ENCODE results near the gene KCNJ6. TPM values are rescaled to one million over a fixed set of nuclear protein-coding genes. Genes with fewer than 3 reads are reported as not detected.

KCNJ6 gene
- total RNA-seq, 2 experiments from 2014 or later, result not detected

GRCh38 chr21:37871121-37871862 is 45.0 kb downstream of the KCNJ6 start:
- H3K27me3 Mint-ChIP-seq (ENCODE audit: low read depth), result no peaks in the 10 kb centered on the region
- ChIA-PET CTCF (no interaction called here), POLR2A (no interaction called here)
- DNase-seq (no peak), ATAC-seq (no peak)
- no peak overlapping the region for H3K27ac Mint-ChIP-seq
- no peaks in the 10 kb centered on the region for H3K4me1 Mint-ChIP-seq (ENCODE audit: low read depth)
- no peaks in the 10 kb centered on the region for H3K36me3 Mint-ChIP-seq (ENCODE audit: low read depth)
- no peak overlapping the region for H3K4me3 Mint-ChIP-seq
- no peaks in the 10 kb centered on the region for H3K9me3 Mint-ChIP-seq (ENCODE audit: insufficient read depth)

GRCh38 chr21:37870221-37870620 is 46.0 kb downstream of the KCNJ6 start:
- no peaks in the 10 kb centered on the region for H3K27me3 Mint-ChIP-seq (ENCODE audit: low read depth)
- no peak for ATAC-seq
- no peaks in the 10 kb centered on the region for H3K9me3 Mint-ChIP-seq (ENCODE audit: insufficient read depth)
- H3K36me3 Mint-ChIP-seq (ENCODE audit: low read depth), result no peaks in the 10 kb centered on the region
- no peak overlapping the region for H3K27ac Mint-ChIP-seq
- ChIA-PET CTCF (no interaction called here), POLR2A (no interaction called here)
- H3K4me1 Mint-ChIP-seq (ENCODE audit: low read depth), result no peaks in the 10 kb centered on the region
- DNase-seq, result no peak
- H3K4me3 Mint-ChIP-seq, result no peak overlapping the region

GRCh38 chr21:37869661-37870060 is 46.6 kb downstream of the KCNJ6 start:
- ChIA-PET CTCF (no interaction called here), POLR2A (no interaction called here)

GRCh38 chr21:37868446-37869295 is 47.6 kb downstream of the KCNJ6 start:
- CTCF ChIA-PET, result no interaction called here
- Mint-ChIP-seq H3K4me1 (ENCODE audit: low read depth) (no peaks in the 10 kb centered on the region), H3K9me3 (ENCODE audit: insufficient read depth) (no peaks in the 10 kb centered on the region), H3K27ac (no peak overlapping the region), H3K36me3 (ENCODE audit: low read depth) (no peaks in the 10 kb centered on the region), H3K27me3 (ENCODE audit: low read depth) (no peaks in the 10 kb centered on the region), H3K4me3 (no peak overlapping the region)
- no peak for ATAC-seq
- POLR2A ChIA-PET, result no interaction called here
- DNase-seq, result no peak

More at GRCh38 chr21:37869661-37870060, 46.6 kb downstream of the KCNJ6 start:
- no peak overlapping the region for H3K27ac Mint-ChIP-seq
- no peak for ATAC-seq
- H3K9me3 Mint-ChIP-seq (ENCODE audit: insufficient read depth), result no peaks in the 10 kb centered on the region
- no peaks in the 10 kb centered on the region for H3K36me3 Mint-ChIP-seq (ENCODE audit: low read depth)
- no peaks in the 10 kb centered on the region for H3K27me3 Mint-ChIP-seq (ENCODE audit: low read depth)
- H3K4me1 Mint-ChIP-seq (ENCODE audit: low read depth), result no peaks in the 10 kb centered on the region
- H3K4me3 Mint-ChIP-seq, result no peak overlapping the region
- DNase-seq, result no peak

- Mint-ChIP-seq H3K9me3 (ENCODE audit: insufficient read depth) (no peaks in the 10 kb centered on the region), H3K36me3 (ENCODE audit: low read depth) (no peaks in the 10 kb centered on the region), H3K4me1 (ENCODE audit: low read depth) (no peaks in the 10 kb centered on the region), H3K27ac (no peak overlapping the region), H3K27me3 (ENCODE audit: low read depth) (no peaks in the 10 kb centered on the region), H3K4me3 (no peak overlapping the region)
- ATAC-seq, result no peak
- no peak for DNase-seq
- ChIA-PET POLR2A (no interaction called here), CTCF (no interaction called here)
Measured at GRCh38 chr21:37866027-37866426, 50.2 kb downstream of the KCNJ6 start.

GRCh38 chr21:37865156-37865555 is 51.1 kb downstream of the KCNJ6 start:
- ChIA-PET POLR2A (no interaction called here), CTCF (no interaction called here)
- no peak for ATAC-seq
- no peaks in the 10 kb centered on the region for H3K9me3 Mint-ChIP-seq (ENCODE audit: insufficient read depth)
- no peak for DNase-seq
- no peaks in the 10 kb centered on the region for H3K27me3 Mint-ChIP-seq (ENCODE audit: low read depth)
- H3K4me1 Mint-ChIP-seq (ENCODE audit: low read depth), result no peaks in the 10 kb centered on the region
- no peak overlapping the region for H3K4me3 Mint-ChIP-seq
- no peaks in the 10 kb centered on the region for H3K36me3 Mint-ChIP-seq (ENCODE audit: low read depth)
- H3K27ac Mint-ChIP-seq, result no peak overlapping the region

GRCh38 chr21:37863842-37864241 is 52.4 kb downstream of the KCNJ6 start:
- Mint-ChIP-seq H3K9me3 (ENCODE audit: insufficient read depth) (no peaks in the 10 kb centered on the region), H3K4me3 (no peak overlapping the region), H3K4me1 (ENCODE audit: low read depth) (no peaks in the 10 kb centered on the region), H3K27me3 (ENCODE audit: low read depth) (no peaks in the 10 kb centered on the region), H3K36me3 (ENCODE audit: low read depth) (no peaks in the 10 kb centered on the region), H3K27ac (no peak overlapping the region)
- ChIA-PET CTCF (no interaction called here), POLR2A (no interaction called here)
- DNase-seq (no peak), ATAC-seq (no peak)

- ChIA-PET POLR2A (no interaction called here), CTCF (no interaction called here)
- no peaks in the 10 kb centered on the region for H3K9me3 Mint-ChIP-seq (ENCODE audit: insufficient read depth)
- H3K4me1 Mint-ChIP-seq (ENCODE audit: low read depth), result no peaks in the 10 kb centered on the region
- no peak overlapping the region for H3K4me3 Mint-ChIP-seq
- no peak overlapping the region for H3K27ac Mint-ChIP-seq
- DNase-seq, result no peak
- no peaks in the 10 kb centered on the region for H3K27me3 Mint-ChIP-seq (ENCODE audit: low read depth)
- no peaks in the 10 kb centered on the region for H3K36me3 Mint-ChIP-seq (ENCODE audit: low read depth)
- ATAC-seq, result no peak
Measured at GRCh38 chr21:37862536-37862935, 53.7 kb downstream of the KCNJ6 start.

- H3K4me3 Mint-ChIP-seq, result no peak overlapping the region
- ChIA-PET CTCF (no interaction called here), POLR2A (no interaction called here)
Measured at GRCh38 chr21:37861561-37861960, 54.7 kb downstream of the KCNJ6 start.

GRCh38 chr21:37860416-37860815 is 55.8 kb downstream of the KCNJ6 start:
- CTCF ChIA-PET, result interaction anchor here (0.6 kb wide), 1 partner anchor 40 kb away, joined by 3 read pairs; no protein-coding TSS in a partner anchor
- POLR2A ChIA-PET, result no interaction called here
- Mint-ChIP-seq H3K9me3 (ENCODE audit: insufficient read depth) (no peaks in the 10 kb centered on the region), H3K4me1 (ENCODE audit: low read depth) (no peaks in the 10 kb centered on the region), H3K4me3 (no peak overlapping the region), H3K27me3 (ENCODE audit: low read depth) (no peaks in the 10 kb centered on the region), H3K36me3 (ENCODE audit: low read depth) (no peaks in the 10 kb centered on the region), H3K27ac (no peak overlapping the region)
- no peak for DNase-seq
- no peak for ATAC-seq

More at GRCh38 chr21:37861561-37861960, 54.7 kb downstream of the KCNJ6 start:
- DNase-seq (no peak), ATAC-seq (no peak)
- Mint-ChIP-seq H3K36me3 (ENCODE audit: low read depth) (no peaks in the 10 kb centered on the region), H3K4me1 (ENCODE audit: low read depth) (no peaks in the 10 kb centered on the region), H3K9me3 (ENCODE audit: insufficient read depth) (no peaks in the 10 kb centered on the region), H3K27ac (no peak overlapping the region), H3K27me3 (ENCODE audit: low read depth) (no peaks in the 10 kb centered on the region)

- Mint-ChIP-seq H3K4me1 (ENCODE audit: low read depth) (no peaks in the 10 kb centered on the region), H3K27me3 (ENCODE audit: low read depth) (peaks cover 2% of the 10 kb centered on the region), H3K27ac (no peak overlapping the region), H3K4me3 (no peak overlapping the region), H3K36me3 (ENCODE audit: low read depth) (no peaks in the 10 kb centered on the region), H3K9me3 (ENCODE audit: insufficient read depth) (peaks cover 6% of the 10 kb centered on the region)
- CTCF ChIA-PET, result no interaction called here
- DNase-seq, result no peak
- ATAC-seq, result no peak
- POLR2A ChIA-PET, result no interaction called here
Measured at GRCh38 chr21:37855647-37856625, 60.3 kb downstream of the KCNJ6 start.

GRCh38 chr21:37855271-37855646 is 61.0 kb downstream of the KCNJ6 start:
- ATAC-seq (no peak), DNase-seq (no peak)
- Mint-ChIP-seq H3K4me3 (no peak overlapping the region), H3K4me1 (ENCODE audit: low read depth) (no peaks in the 10 kb centered on the region), H3K27me3 (ENCODE audit: low read depth) (peaks cover 2% of the 10 kb centered on the region), H3K9me3 (ENCODE audit: insufficient read depth) (peaks cover 6% of the 10 kb centered on the region), H3K27ac (no peak overlapping the region), H3K36me3 (ENCODE audit: low read depth) (no peaks in the 10 kb centered on the region)
- CTCF ChIA-PET, result no interaction called here
- POLR2A ChIA-PET, result no interaction called here
